ENCODE measurements around the gene PHACTR3. TPM values are rescaled to one million over a fixed set of nuclear protein-coding genes. Genes with fewer than 3 reads are reported as not detected.

Gene PHACTR3
- total RNA-seq, 2 donors from 2014 or later, result not detected

DNA sequence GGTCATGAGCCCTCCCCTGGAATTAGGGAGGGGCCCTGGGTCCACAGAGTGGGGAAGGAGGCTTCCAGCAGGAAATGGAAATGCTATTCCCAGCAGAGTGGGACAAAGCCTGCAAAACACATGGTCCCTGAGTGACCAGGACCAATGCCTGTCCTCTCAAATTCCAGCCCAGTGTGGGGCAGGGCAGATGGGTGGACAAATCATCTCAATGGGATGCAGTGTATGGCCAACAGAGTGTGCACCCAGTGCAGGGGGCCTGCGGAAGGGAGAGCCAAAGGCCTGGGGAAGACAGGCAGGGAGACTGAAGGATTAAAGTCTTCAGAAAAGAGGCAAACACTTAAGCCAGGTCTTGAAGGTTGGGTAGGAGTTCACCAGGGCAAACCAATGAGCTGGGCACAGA, 28.7 kb upstream of the PHACTR3 start:
- no peaks in the 10 kb centered on the region for H3K27me3 ChIP-seq (replicated peaks; ENCODE audit: insufficient read depth)
- H3K27ac ChIP-seq, result no peak overlapping the region
- no peak overlapping the region for H3K4me3 ChIP-seq
- no peak for DNase-seq (ENCODE audit: low spot score)
- ATAC-seq (ENCODE audit: insufficient number of reproducible peaks, low FRiP score, low read depth), result no peak
- H3K9me3 ChIP-seq, result no peaks in the 10 kb centered on the region
- H3K36me3 ChIP-seq, result no peaks in the 10 kb centered on the region
- H3K4me1 ChIP-seq (ENCODE audit: control insufficient read depth in 1 of 2, low read depth in 2 of 2), result peaks cover 0 to 6% of the 10 kb centered on the region in 2 donors
- TF ChIP-seq, protein P1, sequence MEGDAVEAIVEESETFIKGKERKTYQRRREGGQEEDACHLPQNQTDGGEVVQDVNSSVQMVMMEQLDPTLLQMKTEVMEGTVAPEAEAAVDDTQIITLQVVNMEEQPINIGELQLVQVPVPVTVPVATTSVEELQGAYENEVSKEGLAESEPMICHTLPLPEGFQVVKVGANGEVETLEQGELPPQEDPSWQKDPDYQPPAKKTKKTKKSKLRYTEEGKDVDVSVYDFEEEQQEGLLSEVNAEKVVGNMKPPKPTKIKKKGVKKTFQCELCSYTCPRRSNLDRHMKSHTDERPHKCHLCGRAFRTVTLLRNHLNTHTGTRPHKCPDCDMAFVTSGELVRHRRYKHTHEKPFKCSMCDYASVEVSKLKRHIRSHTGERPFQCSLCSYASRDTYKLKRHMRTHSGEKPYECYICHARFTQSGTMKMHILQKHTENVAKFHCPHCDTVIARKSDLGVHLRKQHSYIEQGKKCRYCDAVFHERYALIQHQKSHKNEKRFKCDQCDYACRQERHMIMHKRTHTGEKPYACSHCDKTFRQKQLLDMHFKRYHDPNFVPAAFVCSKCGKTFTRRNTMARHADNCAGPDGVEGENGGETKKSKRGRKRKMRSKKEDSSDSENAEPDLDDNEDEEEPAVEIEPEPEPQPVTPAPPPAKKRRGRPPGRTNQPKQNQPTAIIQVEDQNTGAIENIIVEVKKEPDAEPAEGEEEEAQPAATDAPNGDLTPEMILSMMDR (IDR thresholded peaks at IDR 0.05), result no peak

DNA sequence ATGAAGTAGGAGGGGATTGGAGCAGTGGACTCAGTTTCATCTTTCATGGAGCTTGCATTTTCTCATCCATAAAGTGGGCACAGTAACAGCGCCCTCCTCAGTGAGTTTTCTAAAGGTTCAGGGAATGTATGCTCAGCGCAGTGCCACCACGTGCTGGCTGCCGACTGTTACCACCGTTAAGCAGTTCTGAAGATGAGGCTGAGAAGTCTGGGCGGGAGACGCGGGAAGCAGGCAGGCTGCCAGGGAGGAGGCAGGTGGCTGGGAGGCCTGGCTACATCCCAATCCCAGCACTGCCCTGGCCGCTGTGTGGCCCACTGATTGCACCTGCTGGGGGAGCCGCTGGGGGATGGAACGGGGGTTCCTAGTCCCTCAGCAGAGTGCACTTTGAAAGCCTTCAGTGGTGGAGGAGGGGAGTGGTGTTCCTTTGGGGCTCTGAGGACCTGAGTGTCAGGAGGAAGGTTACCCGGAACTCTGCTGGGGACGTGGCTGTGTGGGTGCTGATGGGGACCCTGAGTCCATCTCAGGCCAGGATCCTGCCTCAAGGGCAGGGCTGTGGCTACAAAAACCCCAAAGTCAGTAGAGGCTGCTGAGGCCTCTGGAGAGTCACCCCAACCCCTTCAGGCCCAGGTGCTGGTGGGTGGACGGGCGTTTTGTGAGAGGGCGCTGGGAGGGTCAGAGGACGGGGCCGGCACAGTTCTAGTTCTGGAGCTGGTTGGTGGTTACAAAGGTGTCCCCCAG, 28.0 kb upstream of the PHACTR3 start:
- no peaks in the 10 kb centered on the region for H3K9me3 ChIP-seq
- H3K36me3 ChIP-seq, result no peaks in the 10 kb centered on the region
- TF ChIP-seq, protein P1 (IDR thresholded peaks at IDR 0.05), result no peak
- peaks cover 0 to 6% of the 10 kb centered on the region in 2 donors for H3K4me1 ChIP-seq (ENCODE audit: control insufficient read depth in 1 of 2, low read depth in 2 of 2)
- H3K4me3 ChIP-seq, result no peak overlapping the region
- DNase-seq (ENCODE audit: low spot score) (no peak), ATAC-seq (ENCODE audit: insufficient number of reproducible peaks, low FRiP score, low read depth) (no peak)
- no peaks in the 10 kb centered on the region for H3K27me3 ChIP-seq (replicated peaks; ENCODE audit: insufficient read depth)
- no peak overlapping the region for H3K27ac ChIP-seq

DNA sequence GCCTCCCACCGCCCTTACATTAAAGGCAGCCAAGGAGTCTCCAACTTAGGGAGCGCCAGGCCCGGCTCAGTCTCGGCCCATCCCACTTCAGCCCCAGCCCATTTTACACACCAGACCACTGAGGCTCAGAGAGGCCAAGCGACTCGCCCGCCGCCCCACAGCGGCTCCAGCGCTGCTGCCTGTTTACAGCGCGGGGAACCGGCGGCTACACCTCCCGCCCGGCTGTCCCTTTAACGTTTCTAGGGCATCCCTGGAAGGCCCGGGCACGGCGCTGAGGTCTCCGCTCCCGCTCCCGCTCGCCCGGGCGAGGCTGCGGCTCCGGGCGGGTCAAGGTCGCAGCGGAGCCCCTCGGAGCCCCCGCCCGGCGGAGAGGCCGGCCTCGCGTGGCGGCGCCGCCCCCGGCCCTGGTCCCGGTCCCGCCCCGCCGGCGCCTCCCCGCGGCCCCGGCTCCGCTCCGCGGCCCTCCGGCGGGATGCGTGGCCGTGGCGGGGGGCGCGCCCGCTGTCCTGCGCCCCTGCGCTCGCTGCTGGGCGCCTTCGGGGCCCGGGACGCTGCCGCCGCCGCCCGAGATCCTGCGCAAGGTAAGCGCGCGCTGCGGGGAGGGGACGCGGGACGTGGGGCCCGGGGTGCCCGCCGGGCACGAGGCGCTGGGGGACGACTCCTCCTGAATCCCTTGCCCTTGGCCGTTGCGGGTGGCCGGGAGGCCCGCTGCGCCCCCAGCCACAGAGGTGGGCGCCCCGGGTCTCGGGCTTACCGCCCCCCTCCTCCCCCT, 27.1 kb upstream of the PHACTR3 start:
- no peak for DNase-seq (ENCODE audit: low spot score)
- no peak overlapping the region for H3K4me3 ChIP-seq
- H3K9me3 ChIP-seq, result no peaks in the 10 kb centered on the region
- ATAC-seq (ENCODE audit: insufficient number of reproducible peaks, low FRiP score, low read depth), result no peak
- no peaks in the 10 kb centered on the region for H3K27me3 ChIP-seq (replicated peaks; ENCODE audit: insufficient read depth)
- no peak overlapping the region for H3K27ac ChIP-seq
- no peaks in the 10 kb centered on the region for H3K36me3 ChIP-seq
- TF ChIP-seq, protein P1 (IDR thresholded peaks at IDR 0.05), result no peak
- no peaks in the 10 kb centered on the region for H3K4me1 ChIP-seq (ENCODE audit: control insufficient read depth in 1 of 2, low read depth in 2 of 2)

DNA sequence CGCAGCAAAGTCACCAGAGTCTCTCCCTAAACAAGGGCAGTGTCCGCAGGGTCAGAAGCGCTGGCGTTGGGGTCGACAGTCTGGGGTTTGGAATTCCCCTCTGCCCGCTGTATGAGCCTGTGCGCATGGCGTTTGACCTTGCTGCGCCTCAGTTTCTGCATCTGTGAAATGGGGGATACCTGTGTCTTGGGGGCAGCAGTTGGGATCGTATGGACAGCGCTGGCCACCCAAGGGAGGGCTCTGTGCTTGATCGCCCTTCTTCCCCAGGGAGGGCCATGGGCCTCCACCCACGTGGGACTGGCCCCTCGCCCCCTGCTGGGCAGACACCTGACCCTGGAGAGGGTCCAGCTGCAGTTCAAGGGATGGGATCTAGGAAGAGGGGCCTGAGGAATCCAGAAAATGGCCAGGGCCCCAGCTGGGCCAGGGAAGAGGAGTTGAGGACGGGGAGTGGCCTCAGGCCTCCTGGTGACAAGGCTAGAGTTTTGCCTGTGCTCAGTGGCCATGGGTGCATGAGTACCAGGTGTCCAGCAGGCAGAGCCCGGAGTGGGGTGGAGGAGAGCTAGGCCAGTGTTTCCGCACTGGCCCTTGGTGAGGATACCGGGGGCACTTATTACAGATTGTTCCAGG, 26.4 kb upstream of the PHACTR3 start:
- H3K4me3 ChIP-seq, result no peak overlapping the region
- no peaks in the 10 kb centered on the region for H3K27me3 ChIP-seq (replicated peaks; ENCODE audit: insufficient read depth)
- TF ChIP-seq, protein P1 (IDR thresholded peaks at IDR 0.05), result no peak
- no peaks in the 10 kb centered on the region for H3K4me1 ChIP-seq (ENCODE audit: control insufficient read depth in 1 of 2, low read depth in 2 of 2)
- H3K9me3 ChIP-seq, result no peaks in the 10 kb centered on the region
- H3K27ac ChIP-seq, result no peak overlapping the region
- DNase-seq (ENCODE audit: low spot score) (no peak), ATAC-seq (ENCODE audit: insufficient number of reproducible peaks, low FRiP score, low read depth) (no peak)
- H3K36me3 ChIP-seq, result no peaks in the 10 kb centered on the region
